LoVo (cell line): ENCODE data around the gene MAP3K15.

ENCODE experiments used
- DNase-seq: peaks from one replicate; pipeline ENCODE4 v3.0.0-alpha.2; 2016; ENCODE audit warnings: low spot score

MAP3K15 gene

DNA sequence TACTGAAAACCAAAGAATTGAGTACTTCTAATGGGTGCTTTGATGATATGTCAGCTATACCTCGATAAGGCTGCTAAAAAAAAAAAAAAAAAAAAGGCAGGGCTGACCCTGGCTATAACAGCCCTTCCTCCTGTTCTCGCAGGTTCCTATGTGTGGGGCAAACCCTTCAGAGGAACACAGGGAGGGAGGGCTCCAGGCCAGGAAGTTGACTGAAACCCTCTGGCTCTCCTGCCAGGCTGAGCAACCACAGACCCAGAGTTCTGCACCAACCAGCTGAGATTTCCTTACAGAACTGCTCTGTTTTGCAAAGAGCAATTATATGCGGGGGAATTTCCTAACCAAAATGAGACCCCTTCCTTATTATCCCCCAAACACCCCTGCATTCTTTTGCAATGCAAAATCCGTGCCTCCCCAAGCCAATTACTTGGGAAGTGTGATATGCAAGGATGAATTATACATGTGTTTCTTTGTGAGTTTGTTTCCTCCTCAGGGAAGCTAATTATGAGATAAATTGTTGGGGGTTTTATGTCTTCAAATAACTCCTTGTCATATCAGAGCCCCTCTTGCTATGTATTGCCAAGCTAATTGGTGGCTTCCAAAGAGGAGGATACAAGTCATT, 126.0 kb downstream of the MAP3K15 start:
- DNase-seq = no peak

DNA sequence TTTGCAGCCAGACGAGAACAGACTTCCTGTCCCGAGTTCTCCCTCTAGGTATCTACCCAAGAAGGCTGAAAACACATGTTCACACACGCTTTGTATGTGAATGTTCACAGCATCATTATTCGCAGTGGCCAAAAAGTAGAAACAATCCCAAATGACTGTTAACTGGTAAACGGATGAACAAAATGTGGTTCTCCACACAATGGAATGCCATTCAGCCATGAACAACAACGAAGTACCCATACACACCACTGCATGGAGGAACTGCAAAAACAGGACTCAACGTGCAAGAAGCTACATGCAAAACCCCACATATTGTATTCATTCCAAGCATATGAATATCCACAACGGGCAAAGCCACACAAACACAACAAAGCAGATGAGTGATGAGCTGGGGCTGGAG, 126.6 kb downstream of the MAP3K15 start:
- DNase-seq = no peak

DNA sequence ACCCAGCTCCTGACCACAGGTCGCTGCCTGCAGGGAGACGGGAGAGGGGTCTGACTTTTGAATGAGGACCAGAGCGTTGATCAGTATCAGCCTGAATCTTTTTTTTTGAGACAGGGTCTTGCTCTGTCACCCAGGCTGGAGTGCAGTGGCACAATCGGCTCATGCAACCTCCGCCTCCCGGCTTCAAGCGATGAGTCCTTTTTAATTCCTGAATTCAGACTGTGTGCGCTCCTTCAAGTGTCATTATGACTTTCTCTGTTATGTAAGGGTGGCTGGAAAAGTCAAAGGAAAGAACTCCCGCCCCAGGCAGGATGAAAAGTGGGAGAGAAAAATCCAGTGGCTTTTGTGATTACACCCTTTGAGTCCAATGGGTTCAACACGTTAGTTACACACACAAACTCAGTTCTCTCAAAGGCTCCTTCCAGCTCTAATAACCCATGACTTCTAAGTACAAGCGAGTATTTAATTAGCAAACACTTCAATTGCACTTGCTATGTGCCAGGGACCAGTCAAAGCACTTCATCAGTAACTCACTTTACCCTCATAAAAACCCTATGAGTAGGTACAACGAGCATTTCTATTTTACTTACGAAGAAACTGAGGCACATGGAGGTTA, 127.1 kb downstream of the MAP3K15 start:
- no peak for DNase-seq

DNA sequence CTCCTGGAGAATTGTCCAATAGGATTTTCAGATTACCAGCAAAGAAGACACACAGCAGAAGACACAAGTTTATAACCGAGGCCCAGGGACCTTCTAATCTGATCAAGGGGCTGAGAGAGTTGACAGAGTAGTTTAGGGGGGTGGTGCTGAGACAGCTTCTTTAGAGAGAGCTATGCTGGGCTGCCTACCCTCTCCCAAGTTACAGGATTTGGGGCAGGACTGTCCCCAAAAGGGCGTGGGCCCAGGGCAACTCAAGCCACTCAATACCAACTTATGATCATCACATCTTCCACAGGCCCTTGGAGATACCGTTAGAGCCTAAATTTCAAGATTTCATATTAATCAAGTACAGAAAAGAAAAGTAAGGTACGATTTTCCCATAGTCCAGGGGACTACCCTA, 128.6 kb downstream of the MAP3K15 start:
- no peak for DNase-seq

DNA sequence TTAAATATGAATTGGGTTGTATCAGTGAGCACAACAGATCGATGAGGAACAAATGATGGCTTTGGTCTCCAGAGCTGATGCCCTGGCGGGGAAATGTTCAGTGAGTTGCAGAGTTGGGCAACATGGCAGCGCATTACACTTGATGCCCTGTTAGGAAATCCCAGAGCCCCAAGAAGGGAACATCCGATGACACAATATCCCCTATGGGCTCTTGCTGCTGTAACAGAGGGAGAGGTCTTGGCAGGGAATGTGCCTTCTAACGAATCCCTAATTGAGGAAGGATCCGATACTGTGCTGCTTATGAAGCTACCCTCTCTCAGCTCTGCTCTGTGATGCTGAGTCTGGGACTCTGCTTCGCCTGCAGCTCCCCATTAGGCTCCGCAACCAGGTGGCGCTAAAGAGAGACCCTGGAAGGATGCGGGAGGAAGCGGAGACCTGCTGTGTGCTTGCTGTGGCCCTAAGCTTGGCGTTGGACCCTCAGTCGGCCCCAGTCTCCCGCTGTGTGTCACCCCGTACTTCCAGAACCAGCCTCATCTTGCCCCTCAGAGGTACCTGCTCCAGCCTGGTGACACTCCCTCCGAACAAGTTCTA, 132.7 kb downstream of the MAP3K15 start:
- no peak for DNase-seq

DNA sequence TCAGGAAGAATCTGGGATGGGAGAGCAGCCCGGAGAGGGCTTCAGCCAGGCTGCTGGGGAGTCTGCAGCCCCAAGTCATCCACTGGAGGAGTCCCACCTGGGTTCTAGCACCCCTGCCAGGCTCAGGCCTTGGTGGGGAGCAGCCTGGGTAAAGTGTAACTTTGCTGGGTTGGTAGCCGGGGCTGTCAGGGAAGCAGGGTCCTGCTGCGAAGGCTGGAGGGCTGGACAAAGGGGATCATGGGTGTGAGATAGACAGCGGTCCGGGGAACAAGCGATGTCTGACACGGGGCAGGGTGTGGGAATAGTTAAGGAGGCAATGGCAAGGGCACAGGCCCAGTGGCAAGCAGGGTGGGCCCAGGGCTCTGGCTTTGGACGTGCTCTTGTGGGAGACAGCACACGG, 134.0 kb downstream of the MAP3K15 start:
- DNase-seq = no peak

DNA sequence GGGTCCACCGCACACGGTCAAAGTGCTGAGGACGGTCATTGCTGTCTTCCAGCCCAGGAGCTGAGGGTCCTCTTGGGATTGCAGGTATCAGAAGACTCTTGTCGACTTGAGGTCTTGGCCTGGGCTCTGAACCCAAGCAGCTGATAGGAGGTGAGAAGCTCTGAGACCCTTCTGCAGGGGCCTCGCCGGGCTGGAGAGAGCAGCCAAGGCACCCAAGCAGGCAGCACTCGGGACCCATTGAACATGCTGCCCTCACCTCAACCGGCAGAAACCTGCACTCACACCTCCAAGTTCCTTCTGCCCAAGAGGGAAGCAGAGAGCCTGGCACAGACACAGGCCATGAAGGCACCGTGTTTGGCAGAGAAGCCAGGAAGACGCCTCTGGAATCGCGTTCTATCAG, 137.5 kb downstream of the MAP3K15 start:
- DNase-seq = no peak

DNA sequence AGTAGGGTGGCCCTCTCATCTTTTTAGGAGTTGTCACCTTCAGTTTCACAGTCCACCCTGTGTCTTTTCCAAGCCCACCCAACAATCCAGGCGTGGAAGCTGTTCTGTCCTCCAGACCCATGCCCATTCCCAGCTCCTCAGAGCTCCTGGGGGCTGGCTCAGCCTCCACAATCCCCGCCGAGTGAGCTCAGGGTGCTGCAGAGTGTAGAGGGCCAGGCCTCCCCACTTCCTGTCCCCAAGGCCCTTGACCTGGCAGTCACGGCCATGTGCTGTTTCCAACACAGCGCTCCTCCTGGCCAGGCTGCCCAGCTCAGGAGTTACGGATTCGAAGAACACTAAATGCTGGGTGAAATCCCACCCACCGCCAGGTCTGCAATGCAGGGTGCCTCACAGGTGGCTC, 139.8 kb downstream of the MAP3K15 start:
- no peak for DNase-seq

DNA sequence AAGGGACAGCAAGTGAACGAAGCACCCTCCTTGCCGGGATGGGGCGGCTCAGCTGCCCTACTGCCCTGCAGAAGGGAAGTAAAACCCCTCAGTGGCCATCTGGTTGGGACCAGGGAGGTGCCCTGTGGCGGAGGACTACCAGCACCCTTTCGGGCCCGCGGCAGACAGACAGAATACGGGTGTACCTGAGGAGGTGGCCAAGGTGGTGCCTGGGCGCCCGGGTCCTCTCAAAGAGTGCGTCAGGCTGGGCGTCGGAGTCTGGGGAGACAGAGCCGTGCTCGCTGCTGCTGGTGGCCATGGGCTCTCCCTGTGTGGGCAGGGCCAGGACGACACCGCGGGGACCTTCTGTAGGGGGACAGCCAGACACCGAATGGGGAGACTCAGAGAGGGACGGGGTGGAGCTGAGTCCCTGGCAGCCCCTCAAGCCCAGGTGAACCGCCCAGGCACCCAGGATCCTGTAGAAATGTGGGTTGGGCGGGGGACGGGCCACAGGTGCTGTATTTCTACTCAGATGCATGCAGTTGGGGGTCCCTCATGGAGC, 141.9 kb downstream of the MAP3K15 start:
- no peak for DNase-seq

DNA sequence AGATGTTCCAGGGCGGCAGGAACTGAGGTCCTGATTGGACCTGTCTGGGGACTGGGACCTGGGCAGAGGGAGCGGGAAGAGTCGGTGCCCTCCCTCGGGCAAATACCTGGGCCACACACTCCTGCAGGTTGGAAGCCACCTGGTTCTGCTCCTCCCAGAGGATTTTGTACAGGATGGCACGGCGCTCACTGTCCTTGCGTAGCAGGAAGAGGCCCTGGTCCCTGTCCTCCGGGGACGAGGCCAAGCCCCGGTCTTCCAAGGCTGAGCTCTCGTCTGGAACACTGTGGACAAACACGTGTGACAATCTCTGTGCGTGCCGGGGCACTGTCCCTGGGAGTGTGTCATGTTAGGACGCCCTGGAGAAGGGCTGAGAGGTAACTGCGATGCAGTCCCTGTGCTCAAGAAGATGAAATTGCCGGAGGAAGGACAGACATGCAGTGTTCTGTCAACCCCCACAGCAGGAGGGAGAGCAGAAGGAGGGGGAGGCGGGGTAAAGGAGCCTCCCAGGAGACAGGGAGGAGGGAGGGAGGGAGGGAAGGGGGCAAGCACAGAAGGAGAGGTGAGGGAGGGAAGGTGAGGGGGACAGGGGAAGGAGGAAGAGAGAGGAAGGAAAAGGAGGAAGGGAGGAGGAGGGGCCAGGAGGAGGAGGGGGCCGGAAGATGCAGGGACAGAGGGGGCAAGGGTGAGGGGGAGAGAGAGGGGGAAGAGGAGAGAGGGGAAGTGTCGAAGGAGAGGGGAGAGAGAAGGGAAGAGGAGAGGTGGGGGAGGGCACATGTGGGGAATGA, 142.6 kb downstream of the MAP3K15 start:
- DNase-seq = no peak

DNA sequence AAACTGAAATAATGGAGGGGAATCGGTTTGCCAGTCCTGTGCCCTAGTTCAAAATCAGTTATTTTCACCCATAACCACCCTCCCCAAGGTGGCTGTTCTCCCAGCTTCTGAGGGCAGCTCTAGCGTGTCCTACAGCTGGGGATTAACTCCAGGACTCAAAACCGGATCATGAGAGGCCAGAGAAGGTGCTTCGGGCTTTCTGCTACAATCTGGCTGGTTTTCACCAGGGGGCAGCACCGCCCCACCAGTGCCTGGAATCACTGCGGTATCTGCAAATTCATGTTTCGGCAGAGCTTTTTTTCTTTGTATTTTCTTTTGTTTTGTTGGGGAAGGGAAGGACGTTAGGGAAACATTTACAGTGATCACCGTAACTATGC, 143.2 kb downstream of the MAP3K15 start:
- peak; percentile 5 for DNase-seq

DNA sequence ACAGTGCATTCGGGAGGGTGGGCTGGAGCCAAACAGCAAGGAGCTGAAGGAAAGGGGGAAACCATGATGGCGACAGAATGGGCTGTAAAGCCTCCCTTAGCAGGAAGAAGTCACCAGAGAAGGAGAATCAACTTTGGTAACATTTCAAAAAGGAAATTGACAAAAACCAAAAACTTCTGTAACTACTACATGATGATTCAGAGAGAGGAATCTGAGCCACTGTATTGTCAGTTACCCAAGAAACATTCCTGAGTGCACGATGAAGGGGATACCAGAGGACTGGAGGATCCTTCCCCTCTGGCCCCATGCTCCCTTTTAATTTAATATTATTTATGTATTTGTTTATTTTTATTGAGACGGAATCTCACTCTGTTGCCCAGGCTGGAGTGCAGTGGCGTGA, 145.2 kb downstream of the MAP3K15 start:
- DNase-seq = no peak

DNA sequence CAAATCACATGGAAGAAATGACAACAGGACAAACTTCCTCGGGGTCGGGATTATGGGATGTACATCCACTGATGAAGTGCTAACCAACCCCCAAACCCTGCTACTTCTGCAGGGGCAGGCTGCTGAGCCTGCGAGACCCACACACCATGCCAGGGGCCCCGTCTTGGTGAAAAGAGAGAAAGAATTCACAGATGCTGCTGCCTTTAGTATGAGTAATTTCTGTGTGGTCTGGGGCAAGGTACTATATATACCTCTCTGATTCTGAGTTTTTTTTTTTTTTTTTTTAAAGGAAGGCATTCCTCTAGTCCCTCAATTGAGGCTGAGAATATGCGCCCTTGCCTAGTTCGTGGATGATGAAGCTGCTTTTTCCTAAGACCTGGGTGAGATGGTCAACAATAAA, 146.7 kb downstream of the MAP3K15 start:
- no peak for DNase-seq

DNA sequence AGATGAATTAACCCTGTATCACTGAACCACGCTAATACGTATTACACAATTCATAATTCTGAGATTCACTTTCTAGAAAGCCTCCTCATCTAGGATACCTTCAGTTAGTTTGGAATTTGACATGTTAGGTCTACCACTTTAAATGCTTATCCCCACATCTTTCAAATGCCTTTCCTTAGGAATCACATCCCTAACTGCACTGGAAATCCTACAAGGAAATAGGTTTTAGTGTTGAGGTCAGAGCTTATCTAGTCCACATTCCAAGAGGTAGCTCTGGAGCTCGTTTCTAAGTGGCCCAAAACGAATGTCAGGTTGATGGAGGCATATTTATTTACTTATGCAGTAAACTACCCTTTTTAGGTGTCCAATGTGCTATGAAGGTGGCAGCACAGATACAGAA, 153.6 kb downstream of the MAP3K15 start:
- DNase-seq = no peak

DNA sequence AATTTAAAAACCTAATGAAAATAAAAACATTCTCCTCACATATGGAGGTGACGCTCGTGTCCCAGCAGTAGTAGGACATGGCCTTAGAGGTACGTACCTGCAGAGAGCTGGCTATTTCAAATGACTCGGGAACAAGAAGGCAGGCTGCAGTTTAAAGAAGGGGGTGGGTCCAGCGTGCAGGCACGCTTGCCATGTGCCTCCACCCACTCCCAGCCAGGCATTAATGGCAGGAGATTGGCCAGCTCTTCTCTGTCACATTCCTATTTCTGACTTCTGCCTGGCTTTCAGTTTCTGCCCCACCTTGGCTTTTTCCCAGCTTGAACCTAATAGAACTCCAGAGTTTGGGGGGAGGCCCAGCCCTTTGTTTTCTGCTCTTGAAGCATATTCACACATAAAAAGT, 154.4 kb downstream of the MAP3K15 start:
- DNase-seq = no peak

DNA sequence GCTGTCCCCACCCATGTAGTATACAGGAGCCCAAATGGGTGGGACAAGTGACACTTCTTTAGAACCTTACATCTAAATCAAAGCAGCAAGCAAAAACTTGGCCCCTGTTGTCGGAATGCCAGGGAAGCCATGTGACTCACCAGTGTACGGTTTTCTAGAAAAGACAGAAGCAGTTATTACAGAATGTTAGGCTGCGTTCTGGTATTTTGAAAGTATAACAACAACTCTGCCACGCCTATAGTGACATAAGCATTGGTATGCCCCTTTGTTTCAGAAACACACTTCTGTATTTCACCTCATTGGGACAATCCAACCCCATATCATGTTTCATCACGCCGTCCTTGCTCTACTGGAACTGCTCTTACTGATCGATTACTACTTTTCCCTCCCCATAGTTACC, 156.8 kb downstream of the MAP3K15 start:
- DNase-seq = no peak

DNA sequence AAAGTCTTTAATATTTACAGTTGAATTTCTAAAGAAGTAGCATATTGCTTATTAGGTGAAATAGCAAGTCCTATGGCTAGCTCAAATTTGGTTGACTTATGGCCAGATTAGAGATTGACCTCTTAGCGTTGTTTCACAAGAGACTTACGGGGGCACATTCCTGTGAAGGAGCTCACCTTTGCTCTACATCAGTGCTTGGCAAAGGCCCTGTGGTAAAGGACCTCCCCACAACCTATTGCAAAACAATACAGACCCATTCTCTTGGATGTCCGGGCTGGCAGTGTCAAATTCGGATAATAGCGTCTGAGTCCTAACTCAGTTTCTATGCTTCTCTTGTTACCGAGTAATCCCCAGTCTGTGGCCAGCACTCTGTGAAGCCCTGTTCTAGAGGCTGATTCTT, 160.7 kb downstream of the MAP3K15 start:
- DNase-seq = no peak

DNA sequence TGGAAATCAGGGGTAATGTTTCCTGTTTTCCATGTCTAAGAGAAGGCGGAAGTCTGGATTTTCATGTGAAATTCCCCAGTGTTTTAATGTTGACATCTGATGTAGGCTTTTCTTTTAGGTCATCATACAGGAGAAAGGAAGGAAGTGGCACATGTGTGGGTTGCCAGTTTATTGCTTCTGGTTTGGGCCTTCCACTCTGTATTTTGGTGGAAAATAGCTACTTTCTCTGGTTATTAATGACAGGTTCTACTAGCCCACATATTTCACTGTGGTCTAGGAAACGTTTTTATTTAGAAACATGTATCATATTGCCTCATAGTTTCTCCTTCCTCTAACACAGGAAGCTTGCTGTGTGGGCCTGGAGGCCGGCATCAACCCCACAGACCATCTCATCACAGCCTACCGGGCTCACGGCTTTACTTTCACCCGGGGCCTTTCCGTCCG, 164.3 kb downstream of the MAP3K15 start:
- no peak for DNase-seq

DNA sequence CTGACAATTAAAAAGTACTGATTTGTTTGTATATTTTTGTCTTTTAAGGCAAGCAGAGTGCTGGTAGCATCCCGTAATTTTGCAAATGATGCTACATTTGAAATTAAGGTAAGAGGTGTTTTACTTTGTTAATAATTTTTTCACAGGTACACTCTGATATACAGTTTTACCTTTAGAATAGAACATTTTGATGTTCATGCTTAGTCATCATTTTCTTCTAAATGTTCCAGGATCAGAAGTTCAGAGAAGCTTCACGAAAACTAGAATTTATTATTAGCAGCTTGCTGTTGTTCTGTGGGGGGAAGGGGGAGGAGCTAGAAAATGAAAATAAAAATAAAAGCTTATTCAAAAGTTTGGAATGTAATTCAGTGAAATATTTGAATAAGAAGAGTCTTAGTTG, 166.0 kb downstream of the MAP3K15 start:
- no peak for DNase-seq

DNA sequence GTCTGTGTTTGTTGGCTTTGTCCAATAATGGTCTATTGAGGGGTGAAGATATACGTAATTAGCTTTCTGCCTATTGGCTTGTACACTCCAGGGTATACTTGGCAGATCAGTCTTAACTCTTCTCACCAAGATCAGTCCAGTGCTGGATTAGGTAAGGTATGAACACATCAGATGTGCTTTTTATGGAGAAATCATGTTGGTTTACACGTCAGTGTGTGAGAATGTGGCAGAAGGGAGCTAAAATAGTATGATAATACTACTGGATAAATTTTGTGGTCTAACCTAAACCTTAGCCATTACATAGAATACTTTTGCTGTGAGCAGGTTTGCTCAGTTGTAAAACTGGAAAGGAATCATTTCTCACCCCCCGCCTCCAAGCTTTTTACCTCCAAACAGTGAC, 167.4 kb downstream of the MAP3K15 start:
- DNase-seq = no peak

DNA sequence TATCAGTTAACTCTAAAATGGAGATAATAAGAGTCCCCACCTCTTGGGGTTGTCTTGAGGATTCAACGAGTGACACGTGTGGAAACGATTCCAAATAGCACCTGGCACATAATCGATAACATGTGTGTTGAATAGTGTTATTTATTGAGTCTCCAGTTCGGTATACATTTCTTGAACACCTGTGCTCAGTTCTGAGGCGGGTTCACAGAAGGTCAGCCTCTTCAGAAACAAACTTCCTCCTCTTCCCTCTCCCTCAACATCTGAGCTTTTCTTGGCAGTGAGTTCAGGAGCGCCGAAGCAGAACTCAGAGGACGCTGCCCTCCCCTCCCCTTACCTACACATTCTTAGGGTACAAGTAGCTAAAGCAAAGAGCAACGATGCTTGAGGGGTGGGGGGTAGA, 170.6 kb downstream of the MAP3K15 start:
- no peak for DNase-seq

DNA sequence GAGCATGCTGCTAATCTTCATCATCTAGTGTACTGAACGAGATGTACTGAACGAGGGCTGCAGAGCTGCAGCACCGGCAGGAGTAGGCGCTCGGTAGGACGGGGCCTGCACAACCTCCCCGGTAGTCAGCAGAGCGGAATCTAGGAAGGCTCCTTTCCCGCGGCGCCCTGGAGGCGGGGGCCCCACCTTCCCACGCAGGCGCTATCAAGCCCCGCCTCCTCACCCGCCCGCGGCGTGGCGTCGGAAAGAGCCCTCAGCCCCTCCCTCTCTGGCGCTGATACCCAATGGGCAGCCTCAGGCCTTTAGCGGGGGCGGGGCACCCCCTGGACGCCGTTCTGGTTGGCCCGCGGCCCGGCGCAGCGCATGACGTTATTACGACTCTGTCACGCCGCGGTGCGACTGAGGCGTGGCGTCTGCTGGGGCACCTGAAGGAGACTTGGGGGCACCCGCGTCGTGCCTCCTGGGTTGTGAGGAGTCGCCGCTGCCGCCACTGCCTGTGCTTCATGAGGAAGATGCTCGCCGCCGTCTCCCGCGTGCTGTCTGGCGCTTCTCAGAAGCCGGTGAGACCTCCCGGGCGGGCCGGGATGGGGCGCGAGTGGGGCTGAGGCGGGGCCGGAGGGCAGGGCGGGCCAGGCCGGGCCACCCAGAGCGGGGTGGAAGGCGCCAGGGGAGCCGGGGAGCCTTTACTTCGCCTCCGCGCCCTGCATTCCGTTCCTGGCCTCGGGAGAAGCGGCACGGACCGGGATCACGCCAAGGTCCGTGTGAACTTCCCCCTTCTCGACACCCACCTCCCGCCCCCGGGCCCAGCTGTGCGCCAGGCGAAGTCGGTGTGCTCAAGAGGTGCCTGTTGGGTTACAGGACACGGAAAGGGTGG, 171.5 kb downstream of the MAP3K15 start, which contains the start of gene PDHA1:
PDHA1 (plus strand) TSS at position 393 of the 874 bp plus-strand sequence; CDS start at position 504, 111 bp downstream.
- peak; percentile 89 for DNase-seq
